ENCODE results near the gene BABAM2.
A peak's percentile ranks its signal among the peaks of the same experiment; 100 is the strongest.
"Not testable (repeated sequence)": the region's sequence is repeated elsewhere in the genome, so short reads cannot be mapped to it uniquely, and the experiment has no call there.

BABAM2 gene

DNA sequence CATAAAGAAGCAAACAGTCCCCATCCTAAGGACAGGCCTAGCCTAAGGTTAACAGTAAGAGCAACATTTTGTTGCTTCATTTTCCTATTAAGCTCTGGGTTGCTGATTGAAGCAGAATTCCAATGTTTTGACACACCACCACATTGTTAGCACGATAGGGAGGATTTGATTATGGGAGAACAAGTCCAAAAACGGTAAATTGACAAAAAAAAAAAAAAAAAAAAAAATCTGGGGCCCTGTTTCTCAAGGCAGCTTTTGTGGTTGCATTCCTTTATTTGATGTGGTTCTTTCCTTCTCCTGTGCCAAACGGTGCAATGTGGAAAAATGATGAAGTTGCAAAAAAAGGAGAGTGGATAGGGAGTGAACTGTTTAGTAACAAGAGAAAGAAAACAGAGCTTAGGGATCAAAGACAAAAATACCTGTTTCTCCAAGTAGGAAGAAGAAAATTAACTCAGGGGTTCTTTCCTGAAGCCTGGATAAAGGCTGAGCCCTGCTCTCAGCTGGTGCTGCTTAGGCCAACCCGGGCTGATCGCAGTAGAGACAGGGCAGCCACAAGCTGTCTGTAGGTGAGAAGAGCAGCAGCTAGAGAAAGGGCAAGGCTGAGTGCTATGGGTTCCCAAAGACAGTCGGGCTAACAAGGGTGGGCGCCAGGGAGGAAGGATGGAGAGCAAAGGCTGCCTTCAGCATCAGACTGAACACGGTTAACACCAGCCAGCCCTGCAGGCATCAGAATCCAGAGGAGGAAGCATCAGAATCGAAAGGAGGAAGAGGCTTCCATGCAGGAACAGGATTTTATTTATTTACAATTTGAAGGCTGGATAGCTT lies 334.3 kb downstream of the BABAM2 start:
- DNase-seq: no peak

DNA sequence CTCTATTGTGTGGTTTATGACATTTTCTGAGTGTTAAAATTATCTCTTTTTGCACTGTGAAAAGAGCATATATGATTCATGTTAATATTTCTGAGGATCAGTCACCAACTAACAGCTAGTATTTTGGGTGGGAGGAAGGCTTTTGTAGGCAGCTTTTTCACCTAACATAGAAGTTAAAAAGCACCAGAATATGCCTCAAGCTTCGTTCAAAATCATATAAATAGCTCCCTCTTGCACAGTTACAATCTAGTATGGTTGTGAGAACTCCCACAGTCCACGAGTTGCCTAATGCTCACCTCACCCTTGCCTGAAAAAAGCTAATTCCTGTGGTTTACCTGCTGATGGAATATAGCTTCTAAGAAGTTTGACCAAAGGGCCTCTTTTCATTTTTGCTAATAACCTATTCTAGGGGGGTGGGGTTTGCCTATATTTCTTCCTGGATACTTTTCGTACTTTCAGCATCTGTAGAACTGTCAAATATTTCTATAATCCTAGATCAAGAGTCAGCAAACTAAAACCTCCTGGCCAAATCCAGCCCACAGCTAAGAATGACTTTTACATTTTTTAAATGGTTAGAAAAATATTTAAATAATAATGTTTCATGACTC lies 335.0 kb downstream of the BABAM2 start:
- no peak for DNase-seq

GRCh38 chr2:28226558-28226957 lies 336.0 kb downstream of the BABAM2 start:
- no peak for DNase-seq

DNA sequence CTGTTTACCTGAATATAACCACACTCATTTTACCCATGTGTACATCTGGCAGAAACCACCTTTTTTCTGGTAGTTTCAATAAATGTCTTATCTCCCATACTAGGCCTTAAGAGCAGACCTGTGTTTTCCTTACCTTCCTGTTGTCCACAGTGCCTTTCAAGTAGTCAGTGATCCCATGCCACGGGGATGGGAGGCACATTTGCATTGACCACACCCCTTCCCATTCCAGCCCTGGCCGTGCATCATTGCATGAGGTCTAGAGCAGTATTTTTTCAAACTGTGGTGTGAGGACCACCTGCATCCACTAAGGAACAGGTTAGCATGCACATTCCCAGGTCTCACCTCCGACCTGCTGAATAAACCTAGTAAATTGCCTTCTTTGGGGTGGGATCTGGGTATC lies 337.0 kb downstream of the BABAM2 start:
- no peak for DNase-seq

DNA sequence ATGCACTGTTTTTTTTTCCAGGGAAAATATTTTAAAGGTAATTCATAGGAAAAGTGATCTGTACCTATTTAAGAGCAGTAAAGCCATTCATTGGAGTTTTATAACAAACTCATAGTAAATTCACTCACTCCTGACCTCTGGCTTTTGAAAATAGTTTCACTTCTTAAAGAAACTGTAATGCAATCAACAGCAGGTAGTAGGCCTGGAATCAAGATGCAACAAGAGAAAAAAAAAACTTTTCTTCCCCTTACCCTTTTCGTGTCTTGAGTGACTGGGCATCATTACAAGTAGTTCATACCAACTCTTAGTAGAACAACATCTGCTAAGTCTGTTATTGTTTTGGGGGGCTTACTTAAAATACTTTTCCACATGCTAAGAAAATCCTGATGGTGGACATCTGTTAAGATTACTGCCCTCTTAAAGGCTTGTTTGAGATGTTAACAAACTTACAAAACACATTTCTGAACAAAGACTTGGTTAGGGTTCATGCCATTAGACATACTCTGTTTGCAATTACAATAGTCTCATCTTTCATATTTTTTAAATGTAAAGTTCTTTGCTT lies 338.0 kb downstream of the BABAM2 start:
- DNase-seq: no peak

DNA sequence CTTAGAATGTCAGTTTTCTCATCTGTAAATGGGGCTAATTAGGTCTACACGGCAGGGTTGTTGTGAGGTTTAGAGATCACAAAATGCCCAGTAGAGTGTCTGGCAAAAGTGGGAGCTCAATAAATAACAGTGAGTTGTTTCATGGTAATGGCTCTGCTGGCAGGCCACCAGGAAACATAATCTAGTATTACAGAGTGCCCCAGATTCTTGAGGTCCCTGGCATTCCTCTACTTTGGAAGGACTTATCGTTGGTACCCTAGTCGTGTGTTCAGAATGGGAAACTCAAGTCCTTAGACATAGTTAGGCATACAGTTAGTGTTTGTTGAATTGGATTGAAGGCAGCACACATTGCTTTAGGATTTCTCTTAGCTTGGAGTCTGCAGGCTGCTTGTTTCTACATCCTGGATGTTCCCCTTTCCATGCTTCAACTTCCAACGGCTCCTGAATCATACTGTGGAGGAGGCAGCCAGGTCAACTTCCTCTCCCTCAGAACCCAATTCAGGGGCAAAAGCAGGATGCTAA lies 340.6 kb downstream of the BABAM2 start:
- peak; percentile 56 for DNase-seq

DNA sequence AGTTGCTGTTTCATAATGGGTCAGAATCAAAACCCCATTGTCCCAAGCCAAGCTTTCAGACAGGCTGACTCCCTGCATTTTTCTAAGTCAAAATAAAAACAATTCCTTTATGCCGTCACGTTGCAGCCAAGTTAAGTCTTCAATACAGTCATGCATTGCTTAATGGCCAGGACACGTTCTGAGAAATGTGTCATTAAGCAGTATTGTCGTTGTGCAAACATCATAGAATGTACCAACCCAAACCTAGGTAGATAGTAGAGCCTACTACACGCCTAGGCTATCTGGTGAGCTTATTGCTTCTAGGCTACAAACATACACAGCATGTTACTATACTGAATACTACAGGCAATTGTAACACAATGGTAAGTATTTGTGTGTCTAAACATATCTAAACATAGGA lies 341.8 kb downstream of the BABAM2 start:
- DNase-seq: peak; percentile 5

GRCh38 chr2:28233164-28233676 lies 342.7 kb downstream of the BABAM2 start:
- no peak for DNase-seq

- DNase-seq: no peak
Observed at GRCh38 chr2:28234807-28235206, 344.3 kb downstream of the BABAM2 start.

GRCh38 chr2:28239207-28239606 lies 348.7 kb downstream of the BABAM2 start:
- DNase-seq: no peak

- no peak for DNase-seq
Observed at GRCh38 chr2:28240937-28241336, 350.4 kb downstream of the BABAM2 start.

DNA sequence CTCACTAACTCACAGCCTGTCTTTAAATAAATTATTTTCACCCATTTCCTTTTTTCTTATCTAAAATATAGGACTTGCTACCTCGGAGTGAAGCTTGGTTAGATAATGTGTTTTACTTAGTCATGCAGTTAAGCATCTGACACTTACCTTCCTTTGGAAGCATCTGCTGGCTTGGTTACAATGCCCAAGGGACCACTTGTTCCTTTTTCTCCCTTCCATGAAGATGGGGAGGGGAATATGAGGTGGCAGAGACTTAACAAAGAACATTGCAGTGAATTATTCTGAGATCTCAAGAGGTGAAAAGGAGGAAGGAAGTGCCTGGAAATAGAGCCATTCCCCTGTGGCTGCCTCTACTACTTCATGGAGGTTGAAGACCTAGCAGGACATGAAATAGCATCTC lies 356.8 kb downstream of the BABAM2 start:
- DNase-seq: no peak

DNA sequence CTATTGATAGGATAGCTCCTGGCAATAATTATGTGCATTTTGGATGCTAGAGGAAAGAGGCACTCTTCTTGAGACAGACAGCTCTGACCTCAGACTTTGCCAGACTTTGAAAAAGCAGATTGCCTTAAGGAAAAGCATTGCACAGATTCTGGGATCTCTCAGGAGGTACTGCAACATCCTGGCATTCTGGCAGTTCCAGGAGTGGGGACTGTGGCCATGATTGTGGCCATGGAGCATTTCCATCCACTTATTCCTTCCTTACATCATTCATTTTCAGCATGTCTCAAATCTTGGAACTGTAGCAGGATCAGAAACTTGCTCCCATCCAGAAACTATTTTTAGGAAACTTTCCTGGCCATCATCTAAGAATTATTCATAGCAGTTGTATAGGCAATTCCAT lies 357.2 kb downstream of the BABAM2 start:
- DNase-seq: no peak

GRCh38 chr2:28248511-28248910 lies 358.0 kb downstream of the BABAM2 start:
- DNase-seq: no peak

DNA sequence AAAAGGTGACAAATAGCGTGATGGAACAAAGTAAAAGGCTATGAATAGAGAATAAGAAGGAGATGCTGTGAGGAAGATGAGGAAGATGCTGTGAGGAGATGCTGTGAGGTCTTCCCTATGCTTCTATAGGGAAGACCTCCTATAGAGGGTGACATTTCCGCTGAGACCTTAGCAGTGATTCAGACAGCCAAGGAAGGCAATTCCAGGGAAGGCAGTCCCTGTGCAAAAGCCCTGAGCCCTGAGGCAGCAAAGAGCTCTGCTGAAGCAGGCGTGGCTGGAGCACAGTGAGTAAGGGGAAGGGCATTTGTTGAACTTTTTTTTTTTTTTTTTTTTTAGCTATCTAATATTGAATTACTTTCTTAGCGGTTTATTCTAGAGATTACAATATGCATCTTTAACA lies 359.5 kb downstream of the BABAM2 start:
- DNase-seq: no peak

GRCh38 chr2:28251337-28251736 lies 360.8 kb downstream of the BABAM2 start:
- DNase-seq: no peak

DNA sequence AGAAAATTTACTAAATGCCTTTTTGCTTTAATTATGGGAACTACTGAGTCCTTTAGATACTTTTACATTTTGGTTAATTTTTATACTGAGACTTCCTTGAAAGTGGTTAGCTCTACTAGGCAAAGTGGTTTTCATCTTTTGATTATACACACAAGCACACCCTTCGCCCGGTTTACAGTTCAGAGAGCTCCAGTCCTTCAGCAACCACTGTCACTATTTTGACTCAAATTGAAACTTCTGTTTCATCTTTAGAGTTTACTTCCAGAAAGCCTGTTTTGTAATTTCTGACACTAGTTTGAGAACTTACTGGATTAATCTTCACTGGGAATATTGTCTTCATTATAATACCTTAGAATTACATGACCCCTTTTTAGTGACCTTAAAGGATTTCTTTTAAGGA lies 361.8 kb downstream of the BABAM2 start:
- DNase-seq: peak; percentile 5

GRCh38 chr2:28253543-28253942 lies 363.0 kb downstream of the BABAM2 start:
- no peak for DNase-seq

- DNase-seq: not testable (repeated sequence)
Observed at GRCh38 chr2:28255231-28255630, 364.7 kb downstream of the BABAM2 start.

GRCh38 chr2:28257182-28257581 lies 366.7 kb downstream of the BABAM2 start:
- no peak for DNase-seq

- not testable (repeated sequence) for DNase-seq
Observed at GRCh38 chr2:28259226-28259625, 368.7 kb downstream of the BABAM2 start.

GRCh38 chr2:28263690-28264089 lies 373.2 kb downstream of the BABAM2 start:
- DNase-seq: no peak

GRCh38 chr2:28267282-28267681 lies 376.8 kb downstream of the BABAM2 start:
- DNase-seq: no peak

GRCh38 chr2:28268386-28268785 lies 377.9 kb downstream of the BABAM2 start:
- no peak for DNase-seq
